Measurements from ENCODE around the gene GPRIN1. TPM values are rescaled to one million over a fixed set of nuclear protein-coding genes. Genes with fewer than 3 reads are reported as not detected.
"Not testable (repeated sequence)": the region's sequence is repeated elsewhere in the genome, so short reads cannot be mapped to it uniquely, and the experiment has no call there.

The GPRIN1 gene
- total RNA-seq, 1 donor: 2.6 TPM

DNA sequence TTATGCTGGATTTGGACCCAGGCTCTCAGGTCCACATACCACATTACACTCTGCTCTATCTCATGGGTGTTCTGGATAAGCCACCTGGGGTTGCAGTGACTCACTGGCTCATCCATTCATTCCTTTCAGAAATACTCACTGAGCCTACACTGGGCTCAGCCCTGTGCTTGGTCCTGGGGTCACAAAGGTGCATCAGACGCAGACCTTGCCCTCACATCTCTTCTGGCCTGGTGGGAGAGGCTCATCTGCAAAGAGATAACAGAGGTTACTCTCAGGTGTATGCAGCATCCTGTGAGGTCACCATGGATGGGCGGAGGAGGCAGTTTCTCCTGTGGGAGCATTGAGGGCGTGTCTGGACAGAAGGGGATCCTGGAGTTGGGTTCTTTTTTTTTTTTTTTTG is 48.7 kb downstream of the GPRIN1 start:
- H3K4me3 ChIP-seq (ENCODE audit: low read depth, low read length): no peak overlapping the region
- TF ChIP-seq, protein P1, sequence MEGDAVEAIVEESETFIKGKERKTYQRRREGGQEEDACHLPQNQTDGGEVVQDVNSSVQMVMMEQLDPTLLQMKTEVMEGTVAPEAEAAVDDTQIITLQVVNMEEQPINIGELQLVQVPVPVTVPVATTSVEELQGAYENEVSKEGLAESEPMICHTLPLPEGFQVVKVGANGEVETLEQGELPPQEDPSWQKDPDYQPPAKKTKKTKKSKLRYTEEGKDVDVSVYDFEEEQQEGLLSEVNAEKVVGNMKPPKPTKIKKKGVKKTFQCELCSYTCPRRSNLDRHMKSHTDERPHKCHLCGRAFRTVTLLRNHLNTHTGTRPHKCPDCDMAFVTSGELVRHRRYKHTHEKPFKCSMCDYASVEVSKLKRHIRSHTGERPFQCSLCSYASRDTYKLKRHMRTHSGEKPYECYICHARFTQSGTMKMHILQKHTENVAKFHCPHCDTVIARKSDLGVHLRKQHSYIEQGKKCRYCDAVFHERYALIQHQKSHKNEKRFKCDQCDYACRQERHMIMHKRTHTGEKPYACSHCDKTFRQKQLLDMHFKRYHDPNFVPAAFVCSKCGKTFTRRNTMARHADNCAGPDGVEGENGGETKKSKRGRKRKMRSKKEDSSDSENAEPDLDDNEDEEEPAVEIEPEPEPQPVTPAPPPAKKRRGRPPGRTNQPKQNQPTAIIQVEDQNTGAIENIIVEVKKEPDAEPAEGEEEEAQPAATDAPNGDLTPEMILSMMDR (IDR thresholded peaks at IDR 0.05; ENCODE audit: insufficient read depth, low read depth, low read length): no peak
- DNase-seq (ENCODE audit: low read depth): no peak

- DNase-seq (ENCODE audit: low read depth): no peak
- TF ChIP-seq, protein P1 (IDR thresholded peaks at IDR 0.05; ENCODE audit: insufficient read depth, low read depth, low read length): no peak
- H3K4me3 ChIP-seq (ENCODE audit: low read depth, low read length): no peak overlapping the region
These were observed 49.6 kb downstream of the GPRIN1 start for GRCh38 chr5:176560364-176560763.

DNA sequence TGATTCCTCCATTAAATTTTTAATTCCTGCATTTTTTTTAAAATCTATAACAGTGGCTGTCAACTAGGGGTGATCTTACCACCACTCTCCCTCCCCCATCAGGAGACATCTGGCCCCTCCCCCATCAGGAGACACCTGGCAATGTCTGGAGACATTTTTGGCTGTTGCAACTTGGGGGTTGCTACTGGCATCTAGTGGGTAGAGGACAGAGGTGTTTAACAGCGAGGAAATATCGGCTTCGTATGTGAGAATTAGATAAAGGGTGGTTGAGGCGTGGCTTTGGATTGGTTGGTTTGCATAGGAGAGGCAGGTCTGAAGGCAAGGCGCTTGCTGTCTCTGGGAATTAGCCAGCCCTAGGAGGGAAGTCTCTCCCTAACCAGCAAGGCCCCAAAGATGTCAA is 50.3 kb downstream of the GPRIN1 start:
- TF ChIP-seq, protein P1 (IDR thresholded peaks at IDR 0.05; ENCODE audit: insufficient read depth, low read depth, low read length): no peak
- no peak overlapping the region for H3K4me3 ChIP-seq (ENCODE audit: low read depth, low read length)
- peak; percentile 16 for DNase-seq (ENCODE audit: low read depth)

DNA sequence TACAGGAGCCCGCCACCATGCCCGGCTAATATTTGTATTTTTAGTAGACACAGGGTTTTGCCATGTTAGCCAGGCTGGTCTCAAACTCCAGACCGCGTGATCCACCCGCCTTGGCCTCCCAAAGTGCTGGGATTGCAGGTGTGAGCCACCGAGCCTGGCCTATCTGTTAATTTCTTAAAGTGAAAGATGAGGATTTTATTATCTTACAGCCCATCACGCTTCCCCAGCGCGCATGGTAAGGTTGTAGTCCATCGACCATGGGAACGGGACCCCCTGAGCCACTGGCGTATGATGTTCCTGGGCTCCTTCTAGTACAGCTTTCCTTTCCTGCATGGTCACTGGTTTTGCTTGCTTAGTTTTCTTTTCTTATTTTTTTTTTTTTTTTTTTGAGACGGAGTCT is 52.1 kb downstream of the GPRIN1 start:
- DNase-seq (ENCODE audit: low read depth): no peak
- TF ChIP-seq, protein P1 (IDR thresholded peaks at IDR 0.05; ENCODE audit: insufficient read depth, low read depth, low read length): no peak
- H3K4me3 ChIP-seq (ENCODE audit: low read depth, low read length): no peak overlapping the region

- DNase-seq (ENCODE audit: low read depth): no peak
- H3K4me3 ChIP-seq (ENCODE audit: low read depth, low read length): no peak overlapping the region
- TF ChIP-seq, protein P1 (IDR thresholded peaks at IDR 0.05; ENCODE audit: insufficient read depth, low read depth, low read length): no peak
These were observed 56.5 kb downstream of the GPRIN1 start for GRCh38 chr5:176553260-176554085.

DNA sequence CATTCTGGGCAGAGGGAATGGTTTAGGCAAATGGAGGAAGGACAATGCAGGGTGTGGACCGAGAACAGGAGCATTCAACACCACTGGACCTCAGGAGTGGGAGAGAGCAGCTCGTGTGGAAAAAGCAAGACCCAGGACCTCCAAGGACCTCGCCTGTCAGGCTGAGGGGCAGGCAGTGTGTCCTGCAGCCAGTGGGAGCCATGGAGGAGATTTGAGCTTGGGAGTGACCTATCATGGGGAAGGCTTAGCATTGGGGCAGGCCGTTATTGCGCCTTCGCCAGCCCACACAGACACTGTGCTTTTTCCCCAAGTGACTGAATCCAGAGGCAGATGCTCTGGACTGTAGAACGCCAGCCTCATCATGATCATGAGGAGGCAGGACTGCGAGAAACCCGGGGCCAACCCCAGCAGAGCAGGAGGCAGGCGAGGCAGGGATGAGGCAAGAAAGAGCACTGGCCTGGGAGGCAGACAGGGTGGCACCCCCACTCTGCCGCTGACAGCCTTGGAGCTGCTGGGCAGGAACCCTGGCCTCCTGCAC is 57.6 kb downstream of the GPRIN1 start:
- no peak overlapping the region for H3K4me3 ChIP-seq (ENCODE audit: low read depth, low read length)
- TF ChIP-seq, protein P1 (IDR thresholded peaks at IDR 0.05; ENCODE audit: insufficient read depth, low read depth, low read length): no peak
- no peak for DNase-seq (ENCODE audit: low read depth)

GRCh38 chr5:176550937-176551336 is 59.0 kb downstream of the GPRIN1 start:
- not testable (repeated sequence) for DNase-seq (ENCODE audit: low read depth); H3K4me3 ChIP-seq (ENCODE audit: low read depth, low read length)

Measured in fibroblast of villous mesenchyme (primary cell).